Choroid plexus epithelial cell (primary cell): ENCODE measurements around the gene MAN1B1.
"Not testable (repeated sequence)": the region's sequence is repeated elsewhere in the genome, so short reads cannot be mapped to it uniquely, and the experiment has no call there.

Source experiments
- DNase-seq: peaks from one replicate; pipeline ENCODE4 v3.0.0-alpha.2; 2010; ENCODE audit warnings: low read depth
- H3K4me3 ChIP-seq: 2 replicates; pipeline ENCODE4 v1.5.1; 2011; ENCODE audit warnings: low read depth, mild to moderate bottlenecking, control low read depth, low read length, moderate library complexity
- CTCF ChIP-seq: conservative IDR thresholded peaks from 2 replicates; pipeline ENCODE4 v1.5.1; 2011; ENCODE audit warnings: low read depth, mild to moderate bottlenecking, control low read depth, inconsistent platforms, low read length, moderate library complexity

MAN1B1 gene

DNA sequence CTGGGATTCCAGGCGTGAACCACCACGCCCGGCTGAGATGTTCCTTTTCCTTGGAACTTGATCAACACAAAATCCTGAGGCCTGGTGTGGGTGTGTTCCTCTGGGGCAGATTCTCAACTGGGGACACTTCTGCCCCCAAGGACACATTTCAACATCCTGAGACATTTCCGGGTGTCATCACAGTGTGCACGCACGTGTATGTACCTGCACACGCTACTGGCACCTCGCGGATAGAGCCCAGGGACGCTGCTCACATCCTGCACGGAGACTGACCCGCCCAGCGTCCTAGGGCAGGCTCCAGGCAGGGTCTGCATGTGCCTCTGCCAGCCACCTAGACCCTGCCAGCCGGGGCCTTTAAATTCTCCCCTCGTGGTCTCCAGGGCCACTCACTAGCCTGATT is 24.4 kb upstream of the MAN1B1 start:
- H3K4me3 ChIP-seq: no peak overlapping the region
- no peak for DNase-seq
- TF ChIP-seq CTCF: no peak

GRCh38 chr9:137062798-137063197 is 24.0 kb upstream of the MAN1B1 start:
- not testable (repeated sequence) for H3K4me3 ChIP-seq, DNase-seq

DNA sequence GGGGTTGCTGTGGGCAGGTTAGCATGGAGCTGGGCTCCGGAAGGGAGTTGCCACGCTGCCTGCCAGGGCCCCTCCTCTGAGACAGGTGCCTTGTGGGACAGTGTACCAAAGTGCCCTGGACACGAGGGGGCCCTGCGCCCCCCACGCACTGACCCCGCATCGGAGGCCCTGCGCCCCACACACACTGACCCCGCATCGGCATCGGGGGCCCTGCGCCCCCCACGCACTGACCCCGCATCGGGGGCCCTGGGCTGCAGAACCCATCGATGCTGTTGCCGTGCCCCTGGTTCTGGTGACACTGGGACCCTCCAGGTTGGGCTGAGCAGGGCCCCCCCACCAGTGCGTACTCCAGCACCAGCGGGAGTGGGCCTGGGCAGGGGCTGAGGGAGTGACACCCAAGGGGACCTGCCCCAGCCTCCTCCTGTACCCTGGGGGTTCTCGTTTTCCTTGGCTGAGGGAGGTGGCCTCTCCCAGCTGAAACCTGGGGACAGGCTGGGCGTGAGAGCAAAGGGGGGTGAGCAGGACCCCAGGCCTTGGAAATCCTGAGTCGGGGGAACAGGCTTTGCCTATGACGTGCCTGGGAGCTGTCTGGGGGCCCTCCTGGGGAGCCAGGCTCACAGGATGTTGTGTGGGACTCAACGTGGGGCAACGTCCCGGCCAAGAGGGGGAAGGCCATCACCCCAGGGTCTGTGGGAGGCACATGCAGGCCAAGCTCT is 23.3 kb upstream of the MAN1B1 start:
- H3K4me3 ChIP-seq: no peak overlapping the region
- DNase-seq: no peak
- no peak for TF ChIP-seq CTCF

GRCh38 chr9:137064027-137064879 is 22.5 kb upstream of the MAN1B1 start:
- DNase-seq: peak; percentile 43
- no peak overlapping the region for H3K4me3 ChIP-seq
- TF ChIP-seq CTCF: peak; percentile 87

- H3K4me3 ChIP-seq: no peak overlapping the region
- no peak for TF ChIP-seq CTCF
- DNase-seq: no peak
These were observed 22.0 kb upstream of the MAN1B1 start for GRCh38 chr9:137064880-137065164.

GRCh38 chr9:137065336-137065967 is 21.3 kb upstream of the MAN1B1 start:
- TF ChIP-seq CTCF: no peak
- no peak overlapping the region for H3K4me3 ChIP-seq
- no peak for DNase-seq

DNA sequence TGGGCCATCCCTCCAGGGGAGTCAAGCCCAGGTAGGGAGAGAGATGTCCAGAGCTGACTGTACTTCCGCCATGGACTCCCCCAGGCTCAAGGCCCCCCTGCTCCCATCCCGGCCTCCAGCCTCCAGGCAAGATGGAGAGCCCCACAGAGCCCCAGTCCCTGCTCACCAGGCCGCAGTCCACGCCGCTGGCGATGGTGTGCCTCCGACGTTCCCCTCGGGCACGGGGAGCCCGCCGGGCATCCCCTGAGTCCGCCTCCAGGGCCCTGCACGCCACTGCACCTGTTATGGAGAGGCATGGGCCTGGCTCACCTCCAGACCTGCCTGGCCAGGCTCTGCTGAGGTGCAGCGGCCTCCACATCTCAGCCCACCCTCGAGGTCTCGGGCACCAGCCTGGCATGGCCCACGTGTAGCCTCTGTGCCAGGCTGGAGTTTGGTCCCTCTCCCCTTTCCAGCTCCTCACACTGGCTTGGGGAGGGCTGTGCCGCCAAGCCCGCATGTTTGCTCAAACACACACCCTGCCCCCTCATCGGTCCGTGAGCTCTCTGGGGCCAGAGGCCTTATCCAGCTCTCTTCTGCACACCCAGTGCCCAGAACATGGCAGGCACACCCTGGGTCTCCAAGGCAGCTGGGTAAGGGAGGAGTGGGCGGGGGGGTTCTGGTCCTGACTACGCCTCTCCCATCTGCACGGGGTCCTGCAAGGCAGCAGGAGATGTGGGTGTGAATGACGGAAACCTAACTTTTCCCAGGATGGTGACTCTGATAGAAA is 20.5 kb upstream of the MAN1B1 start:
- TF ChIP-seq CTCF: no peak
- no peak for DNase-seq
- H3K4me3 ChIP-seq: no peak overlapping the region
